GM12878 (cell line): ENCODE measurements around the gene GGT6. TPM values are rescaled to one million over a fixed set of nuclear protein-coding genes. Genes with fewer than 3 reads are reported as not detected.

Source experiments
- ATAC-seq: fragments of 200-7000 bp; cut with Tn5 transposase; 3 replicates; pipeline ENCODE4 v1.9.1; 2020; ENCODE audit warnings: mild to moderate bottlenecking, moderate library complexity
- BruUV-seq: library from RNA; stranded (reverse); fragments of 400-500 nt; replicated peaks from 2 replicates; lab custom pipeline; 2021; lab: Mats Ljungman, UMichigan
- CTCF ChIA-PET: fragments of 300-600 bp; sonication (Branson Sonifier 250); formaldehyde crosslinking; extraction: SDS; loops from one replicate; lab custom pipeline; 2021; ENCODE audit warnings: inconsistent platforms; lab: Yijun Ruan, JAX
- POLR2A ChIA-PET: fragments of 350-600 bp; formaldehyde crosslinking; extraction: SDS; loops from one replicate; lab custom pipeline; 2021; ENCODE audit warnings: inconsistent platforms; lab: Charles Lee
- RAD21 ChIA-PET: fragments of 300-600 bp; sonication (Branson Sonifier 250); formaldehyde crosslinking; loops from one replicate; lab custom pipeline; 2023; ENCODE audit warnings: antibody characterized with exemption; ENCODE audit not compliant: unreplicated experiment; lab: Charles Lee
- SMC1A ChIA-PET: fragments of 300-600 bp; sonication (Branson Sonifier 250); formaldehyde crosslinking; loops from one replicate; lab custom pipeline; 2023; ENCODE audit not compliant: unreplicated experiment, uncharacterized antibody; lab: Charles Lee
- DNase-seq: peaks from one replicate; pipeline ENCODE4 v3.0.0-alpha.2; 2011; ENCODE audit warnings: low read depth, low spot score
- FAIRE-seq: peaks from 3 replicates; lab custom pipeline; 2011; peaks lifted over from hg19 to GRCh38; lab: Jason Lieb, UNC
- H2AFZ ChIP-seq: 2 replicates; pipeline ENCODE4 v1.6.0; 2011; ENCODE audit warnings: low read depth, low read length, control low read depth; ENCODE audit not compliant: control insufficient read depth
- H3K27ac ChIP-seq: 2 replicates; pipeline ENCODE4 v1.5.1; 2011; ENCODE audit warnings: control low read depth; ENCODE audit not compliant: control insufficient read depth, insufficient read depth
- H3K27me3 ChIP-seq, 2 experiments: replicated peaks in 1 of 2; 2 replicates each; pipeline versions ENCODE4 v1.6.0 to v1.6.1; 2011; ENCODE audit warnings: low read length in 1 of 2; ENCODE audit not compliant: control insufficient read depth in 2 of 2, insufficient read depth in 2 of 2
- H3K36me3 ChIP-seq, 2 experiments: 2 replicates each; pipeline ENCODE4 v1.5.1; 2011; ENCODE audit warnings: low read length in 1 of 2; ENCODE audit not compliant: control insufficient read depth in 2 of 2, insufficient read depth in 2 of 2
- H3K4me1 ChIP-seq: 2 replicates; pipeline ENCODE4 v1.6.1; 2011; ENCODE audit warnings: mild to moderate bottlenecking, low read length, moderate library complexity, mixed read lengths; ENCODE audit not compliant: control insufficient read depth, insufficient read depth
- H3K4me2 ChIP-seq: 2 replicates; pipeline ENCODE4 v1.6.0; 2011; ENCODE audit warnings: control low read depth; ENCODE audit not compliant: control insufficient read depth, insufficient read depth
- H3K4me3 ChIP-seq: fragments of 200-600 bp; sonication (generic); 2 replicates; pipeline ENCODE4 v1.5.1; 2016
- H3K79me2 ChIP-seq: 2 replicates; pipeline ENCODE4 v1.6.0; 2011; ENCODE audit warnings: low read length; ENCODE audit not compliant: control insufficient read depth, insufficient read depth
- H3K9ac ChIP-seq: 2 replicates; pipeline ENCODE4 v1.8.0; 2011; ENCODE audit warnings: low read length, control low read depth, mixed read lengths; ENCODE audit not compliant: control insufficient read depth, insufficient read depth
- H3K9me3 ChIP-seq: replicated peaks from 3 replicates; pipeline ENCODE4 v1.5.1; 2011; ENCODE audit warnings: mild to moderate bottlenecking, low read length; ENCODE audit not compliant: control insufficient read depth, insufficient read depth
- H4K20me1 ChIP-seq: 2 replicates; pipeline ENCODE4 v1.6.0; 2011; ENCODE audit not compliant: control insufficient read depth, insufficient read depth
- HDAC2 ChIP-seq: fragments of 200-600 bp; sonication (generic); IDR thresholded peaks from 2 replicates; pipeline ENCODE4 v1.6.1; 2017
- WGBS: methylation state at CpG from one replicate; pipeline ENCODE4 v1.1.6; 2016; ENCODE audit warnings: low lambda C conversion rate; ENCODE audit not compliant: insufficient replicate concordance, insufficient coverage; ENCODE audit errors: missing lambda C conversion rate; 5-methylcytosine and 5-hydroxymethylcytosine counted together
- in situ Hi-C: fragments of 300-500 bp; cut with MboI; formaldehyde crosslinking; loops from 9 replicates; pipeline ENCODE4 v1.14.3; 2018; ENCODE audit warnings: mixed read lengths
- intact Hi-C: fragments of 100-400 bp; cut with micrococcal nuclease; formaldehyde crosslinking; loops from one replicate; pipeline ENCODE4 v1.14.2; 2022; ENCODE audit not compliant: unreplicated experiment
- polyA plus RNA-seq, 11 experiments: library from polyadenylated mRNA; depleted of rRNA in 4 of 11; unstranded in 6 of 11; stranded (reverse) in 5 of 11; fragments of >200 nt; fragmentation: Nextera tagmentation in 4 of 11; fragmentation: Illumina TruSeq in 1 of 11; extraction: Ambion mirVana in 4 of 11; extraction: Trizol in 1 of 11; gene quantifications; 1 replicate in 1 of 11; 2 replicates in 10 of 11; pipeline versions ENCODE4 v1.2.1 to v1.2.3, GENCODE V29; 2011 to 2016; ENCODE audit warnings: inconsistent platforms in 2 of 11, missing spikeins in 2 of 11, low read depth in 1 of 11
- total RNA-seq, 4 experiments: library from RNA; depleted of rRNA in 3 of 4; stranded (reverse); fragments of >200 nt in 3 of 4; fragmentation: Illumina TruSeq in 1 of 4; extraction: Trizol in 1 of 4; gene quantifications; 2 replicates each; pipeline versions ENCODE4 v1.2.1 to v1.2.3, GENCODE V29; 2013 to 2021
- TF ChIP-seq, protein P1 (sequence below): fragments of 150-350 bp; IDR thresholded peaks from 2 replicates; pipeline ENCODE4 v1.6.1; 2014; ENCODE audit warnings: mild to moderate bottlenecking, low read depth, low read length
- TF ChIP-seq, protein P2 (sequence below): fragments of 450-650 bp; IDR thresholded peaks from 2 replicates; pipeline ENCODE4 v1.6.1; 2017; ENCODE audit warnings: mild to moderate bottlenecking

The GGT6 gene
- total and polyA plus RNA-seq, 10 of the 15 experiments (the other 5 are each of a cell fraction or from before 2014, with no cell fraction given), result 0.01 to 0.26 (median 0.13) TPM; not detected in 5

DNA sequence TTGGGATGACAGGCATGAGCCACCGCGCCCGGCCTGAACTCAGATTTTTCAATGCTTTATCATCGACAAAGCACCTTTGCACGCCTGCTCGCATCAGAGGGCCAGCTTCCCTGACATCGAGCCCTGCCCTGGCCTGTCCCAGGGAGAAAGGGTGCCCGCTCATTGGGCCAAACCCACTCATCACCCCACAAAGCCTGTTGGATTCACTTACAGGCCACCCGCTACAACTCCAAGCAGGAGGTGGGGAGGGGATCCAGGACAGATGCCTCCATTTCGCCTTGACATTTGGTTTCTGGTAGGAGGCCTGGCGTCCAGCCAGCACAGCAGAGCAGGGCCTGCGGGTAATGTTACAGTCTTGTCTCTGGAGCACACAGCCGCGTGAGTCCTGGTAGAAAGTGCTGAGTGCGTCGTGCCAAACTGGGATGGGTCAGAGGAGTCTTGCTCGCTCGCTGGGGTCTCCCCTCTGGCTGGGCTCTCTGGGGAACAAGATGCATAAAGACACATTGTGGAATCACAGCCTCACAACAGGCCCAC is 43.8 kb upstream of the GGT6 start:
- TF ChIP-seq, protein P1, sequence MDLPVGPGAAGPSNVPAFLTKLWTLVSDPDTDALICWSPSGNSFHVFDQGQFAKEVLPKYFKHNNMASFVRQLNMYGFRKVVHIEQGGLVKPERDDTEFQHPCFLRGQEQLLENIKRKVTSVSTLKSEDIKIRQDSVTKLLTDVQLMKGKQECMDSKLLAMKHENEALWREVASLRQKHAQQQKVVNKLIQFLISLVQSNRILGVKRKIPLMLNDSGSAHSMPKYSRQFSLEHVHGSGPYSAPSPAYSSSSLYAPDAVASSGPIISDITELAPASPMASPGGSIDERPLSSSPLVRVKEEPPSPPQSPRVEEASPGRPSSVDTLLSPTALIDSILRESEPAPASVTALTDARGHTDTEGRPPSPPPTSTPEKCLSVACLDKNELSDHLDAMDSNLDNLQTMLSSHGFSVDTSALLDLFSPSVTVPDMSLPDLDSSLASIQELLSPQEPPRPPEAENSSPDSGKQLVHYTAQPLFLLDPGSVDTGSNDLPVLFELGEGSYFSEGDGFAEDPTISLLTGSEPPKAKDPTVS, result no peak
- TF ChIP-seq, protein P2, sequence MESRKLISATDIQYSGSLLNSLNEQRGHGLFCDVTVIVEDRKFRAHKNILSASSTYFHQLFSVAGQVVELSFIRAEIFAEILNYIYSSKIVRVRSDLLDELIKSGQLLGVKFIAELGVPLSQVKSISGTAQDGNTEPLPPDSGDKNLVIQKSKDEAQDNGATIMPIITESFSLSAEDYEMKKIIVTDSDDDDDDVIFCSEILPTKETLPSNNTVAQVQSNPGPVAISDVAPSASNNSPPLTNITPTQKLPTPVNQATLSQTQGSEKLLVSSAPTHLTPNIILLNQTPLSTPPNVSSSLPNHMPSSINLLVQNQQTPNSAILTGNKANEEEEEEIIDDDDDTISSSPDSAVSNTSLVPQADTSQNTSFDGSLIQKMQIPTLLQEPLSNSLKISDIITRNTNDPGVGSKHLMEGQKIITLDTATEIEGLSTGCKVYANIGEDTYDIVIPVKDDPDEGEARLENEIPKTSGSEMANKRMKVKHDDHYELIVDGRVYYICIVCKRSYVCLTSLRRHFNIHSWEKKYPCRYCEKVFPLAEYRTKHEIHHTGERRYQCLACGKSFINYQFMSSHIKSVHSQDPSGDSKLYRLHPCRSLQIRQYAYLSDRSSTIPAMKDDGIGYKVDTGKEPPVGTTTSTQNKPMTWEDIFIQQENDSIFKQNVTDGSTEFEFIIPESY, result no peak
- no peak for TF ChIP-seq HDAC2
- TF ChIP-seq, all 136 proteins: peak for 0
- DNase-seq (no peak), FAIRE-seq (no peak), ATAC-seq (no peak)
- no peaks in the 10 kb centered on the region for H3K79me2 ChIP-seq
- no peak overlapping the region for H3K27ac ChIP-seq
- in situ Hi-C loops (no loop called here), intact Hi-C loops (no loop called here)
- H2AFZ ChIP-seq, result no peak overlapping the region
- ChIA-PET SMC1A (no interaction called here), RAD21 (no interaction called here), CTCF (no interaction called here), POLR2A (no interaction called here)
- WGBS, result 82% methylated on average over 18 of the region's 18 CpGs
- H3K4me2 ChIP-seq, result no peak overlapping the region
- no peaks in the 10 kb centered on the region for H4K20me1 ChIP-seq
- no peaks in the 10 kb centered on the region for H3K4me1 ChIP-seq
- no peak overlapping the region for H3K4me3 ChIP-seq
- H3K36me3 ChIP-seq, result no peaks in the 10 kb centered on the region
- BruUV-seq, result no TSS peak
- no peak overlapping the region for H3K9ac ChIP-seq
- no peaks in the 10 kb centered on the region for H3K9me3 ChIP-seq
- H3K27me3 ChIP-seq, result peaks cover 0 to 3% of the 10 kb centered on the region in 2 experiments; a peak in 2 of 4 replicates
